Right ventricle myocardium superior (tissue), 1 donor: Measurements from ENCODE around the gene FXYD6. TPM values are rescaled to one million over a fixed set of nuclear protein-coding genes. Genes with fewer than 3 reads are reported as not detected.
"Not testable (repeated sequence)": the region's sequence is repeated elsewhere in the genome, so short reads cannot be mapped to it uniquely, and the experiment has no call there.

ENCODE experiments used
- ATAC-seq: fragments of 200-7000 bp; cut with Tn5 transposase; one replicate; pipeline ENCODE4 v1.9.1; 2020; ENCODE audit warnings: mild to moderate bottlenecking; ENCODE audit not compliant: poor library complexity
- DNase-seq: peaks from one replicate; pipeline ENCODE4 v3.0.0-alpha.2; 2020
- intact Hi-C: fragments of 100-400 bp; cut with DNase I; formaldehyde crosslinking; loops from one replicate; pipeline ENCODE4 v1.11.2; 2022
- total RNA-seq: library from RNA; stranded (reverse); fragmentation: NEBNext Ultra II Directional; extraction: Animal tissue kit (Norgen Biotek cat#: 25700); gene quantifications from one replicate; pipeline ENCODE4 v1.2.1, GENCODE V29; 2021
- donor health status: DM: no; HTN: yes; CAD: no; lungs with severe emphysema.

Gene FXYD6
- total RNA-seq, 1 donor from 2014 or later, result 34.6 TPM

- no peak for DNase-seq
- intact Hi-C loops, result no loop called here
- no peak for ATAC-seq
Measured at GRCh38 chr11:117874253-117874909, 2.1 kb downstream of the FXYD6 start.

- intact Hi-C loops, result no loop called here
- DNase-seq (no peak), ATAC-seq (no peak)
Measured at GRCh38 chr11:117873828-117874125, 2.7 kb downstream of the FXYD6 start.

GRCh38 chr11:117872975-117873827 lies 3.3 kb downstream of the FXYD6 start:
- no peak for ATAC-seq
- DNase-seq, result no peak
- intact Hi-C loops, result no loop called here

- DNase-seq, result peak; percentile 64
- intact Hi-C loops, result no loop called here
- ATAC-seq, result peak; percentile 28
Measured at GRCh38 chr11:117872420-117872961, 4.0 kb downstream of the FXYD6 start.

- no peak for DNase-seq
- ATAC-seq, result no peak
- intact Hi-C loops, result no loop called here
Measured at GRCh38 chr11:117871784-117872183, 4.7 kb downstream of the FXYD6 start.

- ATAC-seq, result no peak
- no peak for DNase-seq
- intact Hi-C loops, result no loop called here
Measured at GRCh38 chr11:117871160-117871559, 5.3 kb downstream of the FXYD6 start.

GRCh38 chr11:117870103-117870952 lies 6.1 kb downstream of the FXYD6 start:
- ATAC-seq (no peak), DNase-seq (no peak)
- intact Hi-C loops, result no loop called here

GRCh38 chr11:117869604-117870003 lies 6.9 kb downstream of the FXYD6 start:
- ATAC-seq, result no peak
- intact Hi-C loops, result no loop called here
- DNase-seq, result no peak

- intact Hi-C loops, result no loop called here
- no peak for ATAC-seq
Measured at GRCh38 chr11:117868815-117869561, 7.5 kb downstream of the FXYD6 start.

GRCh38 chr11:117868088-117868487 lies 8.4 kb downstream of the FXYD6 start:
- ATAC-seq, result no peak
- no peak for DNase-seq
- intact Hi-C loops, result no loop called here

More at GRCh38 chr11:117868815-117869561, 7.5 kb downstream of the FXYD6 start:
- no peak for DNase-seq

- intact Hi-C loops, result no loop called here
- ATAC-seq (no peak), DNase-seq (no peak)
Measured at GRCh38 chr11:117866526-117866925, 9.9 kb downstream of the FXYD6 start.

- ATAC-seq, intact Hi-C loops, DNase-seq: not testable (repeated sequence)
Measured at GRCh38 chr11:117865546-117865945, 10.9 kb downstream of the FXYD6 start.

- no peak for DNase-seq
- no peak for ATAC-seq
- intact Hi-C loops, result no loop called here
Measured at GRCh38 chr11:117863383-117863782, 13.1 kb downstream of the FXYD6 start.

GRCh38 chr11:117862753-117863152 lies 13.7 kb downstream of the FXYD6 start:
- ATAC-seq, result no peak
- intact Hi-C loops, result no loop called here
- no peak for DNase-seq

- DNase-seq (no peak), ATAC-seq (peak; percentile 31)
- intact Hi-C loops, result no loop called here
Measured at GRCh38 chr11:117862019-117862725, 14.3 kb downstream of the FXYD6 start.

GRCh38 chr11:117861151-117862018 lies 15.1 kb downstream of the FXYD6 start:
- intact Hi-C loops, result no loop called here
- ATAC-seq, result peak; percentile 68
- peak; percentile 72 for DNase-seq

GRCh38 chr11:117860139-117860538 lies 16.3 kb downstream of the FXYD6 start:
- intact Hi-C loops, result no loop called here
- DNase-seq (no peak), ATAC-seq (no peak)
